ENCODE results near the gene GNAZ. TPM values are rescaled to one million over a fixed set of nuclear protein-coding genes. Genes with fewer than 3 reads are reported as not detected.

GNAZ gene
- total and polyA plus RNA-seq, 2 donors from 2014 or later, result 3.7 to 5.7 TPM

- Histone ChIP-seq H3K36me3 (ENCODE audit: control insufficient read depth in 2 of 3, insufficient read depth in 3 of 3, low read length in 3 of 3) (no peaks in the 10 kb centered on the region), H3K27ac (ENCODE audit: low read depth in 2 of 2, low read length in 2 of 2) (no peak overlapping the region), H3K27me3 (ENCODE audit: control insufficient read depth, insufficient read depth, low read length) (no peaks in the 10 kb centered on the region), H3K4me1 (ENCODE audit: control insufficient read depth in 2 of 3, insufficient read depth in 2 of 3, low read depth in 1 of 3, low read length in 3 of 3) (peaks cover 0 to 11% (median 0%) of the 10 kb centered on the region in 3 donors), H3K9me3 (ENCODE audit: control insufficient read depth in 2 of 3, insufficient read depth in 1 of 3, low read length in 3 of 3) (no peaks in the 10 kb centered on the region), H3K9ac (ENCODE audit: low read length in 3 of 3) (no peak overlapping the region), H3K4me3 (ENCODE audit: low read length in 3 of 3) (no peak overlapping the region)
- intact Hi-C loops (cut with DNase I), result no loop called here
- no peak for DNase-seq
- FAIRE-seq, result no peak
- TF ChIP-seq CTCF (IDR thresholded peaks at IDR 0.05; ENCODE audit: borderline replicate concordance, extremely low read depth, insufficient read depth), result no peak
Observed at GRCh38 chr22:23103199-23103954, 33.1 kb downstream of the GNAZ start.

GRCh38 chr22:23104187-23104971 is 34.1 kb downstream of the GNAZ start:
- no peaks in the 10 kb centered on the region for H3K27me3 ChIP-seq (ENCODE audit: control insufficient read depth, insufficient read depth, low read length)
- TF ChIP-seq CTCF (IDR thresholded peaks at IDR 0.05; ENCODE audit: borderline replicate concordance, extremely low read depth, insufficient read depth), result no peak
- H3K9ac ChIP-seq (ENCODE audit: low read length in 3 of 3), result no peak overlapping the region
- H3K27ac ChIP-seq (ENCODE audit: low read depth in 2 of 2, low read length in 2 of 2), result no peak overlapping the region
- H3K9me3 ChIP-seq (ENCODE audit: control insufficient read depth in 2 of 3, insufficient read depth in 1 of 3, low read length in 3 of 3), result no peaks in the 10 kb centered on the region
- no peak for FAIRE-seq
- intact Hi-C loops (cut with DNase I), result no loop called here
- peaks cover 0 to 8% (median 0%) of the 10 kb centered on the region in 3 donors for H3K4me1 ChIP-seq (ENCODE audit: control insufficient read depth in 2 of 3, insufficient read depth in 2 of 3, low read depth in 1 of 3, low read length in 3 of 3)
- no peaks in the 10 kb centered on the region for H3K36me3 ChIP-seq (ENCODE audit: control insufficient read depth in 2 of 3, insufficient read depth in 3 of 3, low read length in 3 of 3)
- H3K4me3 ChIP-seq (ENCODE audit: low read length in 3 of 3), result no peak overlapping the region
- DNase-seq, result no peak

GRCh38 chr22:23105304-23105703 is 35.0 kb downstream of the GNAZ start:
- Histone ChIP-seq H3K27me3 (ENCODE audit: control insufficient read depth, insufficient read depth, low read length) (no peaks in the 10 kb centered on the region), H3K9ac (ENCODE audit: low read length in 3 of 3) (no peak overlapping the region), H3K4me3 (ENCODE audit: low read length in 3 of 3) (no peak overlapping the region), H3K36me3 (ENCODE audit: control insufficient read depth in 2 of 3, insufficient read depth in 3 of 3, low read length in 3 of 3) (no peaks in the 10 kb centered on the region), H3K9me3 (ENCODE audit: control insufficient read depth in 2 of 3, insufficient read depth in 1 of 3, low read length in 3 of 3) (no peaks in the 10 kb centered on the region), H3K4me1 (ENCODE audit: control insufficient read depth in 2 of 3, insufficient read depth in 2 of 3, low read depth in 1 of 3, low read length in 3 of 3) (peaks cover 0 to 8% (median 0%) of the 10 kb centered on the region in 3 donors), H3K27ac (ENCODE audit: low read depth in 2 of 2, low read length in 2 of 2) (no peak overlapping the region)
- no peak for TF ChIP-seq CTCF (IDR thresholded peaks at IDR 0.05; ENCODE audit: borderline replicate concordance, extremely low read depth, insufficient read depth)
- no peak for DNase-seq
- intact Hi-C loops (cut with DNase I), result no loop called here
- FAIRE-seq, result no peak
